ENCODE results near the gene ANAPC7.

- TF ChIP-seq CTCF (IDR thresholded peaks at IDR 0.05; ENCODE audit: insufficient read depth, low read length) (no peak), SPI1 (IDR thresholded peaks at IDR 0.05; ENCODE audit: borderline replicate concordance, low read depth) (no peak)
Measured at GRCh38 chr12:110424237-110424636, 20.7 kb upstream of the ANAPC7 start.

Measured in HL-60 (cell line).